ENCODE data around the gene CFAP100.

CFAP100 gene

DNA sequence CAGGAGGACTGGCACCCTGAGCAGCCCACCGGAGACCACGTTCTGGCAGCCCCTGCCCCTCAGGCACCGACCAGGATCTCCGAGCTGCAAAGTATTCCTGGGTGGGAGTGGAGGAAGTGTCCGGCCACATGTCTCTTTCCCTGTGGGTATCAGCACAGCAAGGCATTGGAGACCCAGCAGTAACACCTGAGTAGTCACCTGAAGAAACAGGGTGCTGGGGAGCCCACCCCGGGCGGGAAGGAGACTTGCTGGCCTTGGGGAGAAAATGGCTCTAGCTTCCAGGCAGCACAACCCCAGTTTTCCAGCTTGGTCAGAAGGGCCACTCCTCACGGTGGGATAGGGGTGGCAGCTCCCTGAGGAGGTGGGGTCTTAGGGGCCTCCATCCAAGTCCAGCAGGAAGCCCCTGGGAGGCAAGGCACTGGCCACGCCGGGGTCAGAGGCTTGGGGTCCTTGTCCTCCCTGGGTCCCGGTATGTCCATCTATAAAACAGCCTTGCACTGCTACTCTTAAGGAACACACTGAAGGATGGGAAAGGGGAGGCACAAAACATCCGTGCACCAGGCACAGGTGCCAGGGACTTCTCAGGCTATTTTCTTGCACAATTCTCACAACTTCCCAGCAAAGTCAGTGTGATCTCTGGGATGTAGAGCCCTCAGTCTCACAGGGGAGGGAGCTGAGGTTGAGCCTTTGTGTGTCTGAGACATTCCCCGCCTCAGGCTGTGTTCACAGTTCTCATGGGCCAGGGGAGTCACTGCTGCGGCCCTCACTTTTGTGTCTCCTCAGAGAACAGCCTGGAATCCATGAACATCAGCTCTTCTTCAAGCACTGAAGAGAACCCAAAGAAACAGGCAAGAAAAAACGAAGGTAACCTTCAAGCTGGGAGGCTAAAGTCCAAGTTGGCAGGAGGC lies 11.9 kb downstream of the CFAP100 start:
- no peak for DNase-seq

DNA sequence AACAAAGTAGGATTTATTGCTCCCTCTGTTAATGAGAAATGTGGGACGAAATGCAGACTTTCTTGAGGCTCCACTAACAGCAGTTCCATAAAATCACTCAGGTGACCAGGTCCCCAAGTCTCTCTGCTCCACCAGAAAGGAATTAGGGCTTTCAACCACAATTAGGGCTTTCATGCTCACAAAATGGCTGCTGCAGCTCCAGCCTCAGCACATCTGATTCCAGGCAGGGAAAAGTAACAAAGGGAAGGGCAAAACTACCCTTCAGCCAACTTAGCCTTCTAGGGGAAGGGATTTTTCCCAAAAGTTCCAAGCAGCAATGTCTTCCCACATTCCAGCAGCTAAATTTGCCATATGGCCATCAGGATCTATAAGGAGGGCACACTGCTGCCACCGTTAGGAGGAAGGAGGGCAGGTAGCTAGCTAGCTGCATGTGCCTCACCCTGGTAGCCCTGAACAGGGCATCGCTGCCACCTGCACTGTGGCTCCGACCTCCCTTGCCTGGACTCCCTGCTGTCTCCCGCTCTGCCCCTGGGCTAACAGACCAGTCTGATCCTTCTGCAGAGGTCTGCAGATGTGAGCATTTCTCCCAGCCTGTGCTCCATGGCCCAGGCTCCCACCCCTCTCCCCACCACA lies 12.8 kb downstream of the CFAP100 start:
- DNase-seq: no peak

DNA sequence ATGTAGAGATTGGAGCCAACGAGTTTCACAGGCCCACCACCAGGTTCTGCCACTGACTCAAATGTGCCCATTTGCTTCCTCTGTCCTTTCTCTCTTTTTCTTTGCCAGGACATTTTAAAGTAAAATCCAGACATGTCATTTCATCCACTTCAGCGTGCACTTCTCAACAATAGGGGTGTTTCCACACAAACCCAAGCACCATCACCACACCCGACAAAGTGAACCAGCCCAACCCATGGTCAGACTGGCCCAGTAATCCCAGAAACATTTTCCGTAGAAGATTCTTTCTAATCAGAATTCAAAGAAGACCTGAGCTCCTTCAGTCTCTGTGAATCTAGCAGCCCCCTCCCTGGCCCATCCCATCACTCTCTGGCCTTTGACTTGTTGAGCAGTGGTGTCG lies 13.4 kb downstream of the CFAP100 start:
- no peak for DNase-seq

DNA sequence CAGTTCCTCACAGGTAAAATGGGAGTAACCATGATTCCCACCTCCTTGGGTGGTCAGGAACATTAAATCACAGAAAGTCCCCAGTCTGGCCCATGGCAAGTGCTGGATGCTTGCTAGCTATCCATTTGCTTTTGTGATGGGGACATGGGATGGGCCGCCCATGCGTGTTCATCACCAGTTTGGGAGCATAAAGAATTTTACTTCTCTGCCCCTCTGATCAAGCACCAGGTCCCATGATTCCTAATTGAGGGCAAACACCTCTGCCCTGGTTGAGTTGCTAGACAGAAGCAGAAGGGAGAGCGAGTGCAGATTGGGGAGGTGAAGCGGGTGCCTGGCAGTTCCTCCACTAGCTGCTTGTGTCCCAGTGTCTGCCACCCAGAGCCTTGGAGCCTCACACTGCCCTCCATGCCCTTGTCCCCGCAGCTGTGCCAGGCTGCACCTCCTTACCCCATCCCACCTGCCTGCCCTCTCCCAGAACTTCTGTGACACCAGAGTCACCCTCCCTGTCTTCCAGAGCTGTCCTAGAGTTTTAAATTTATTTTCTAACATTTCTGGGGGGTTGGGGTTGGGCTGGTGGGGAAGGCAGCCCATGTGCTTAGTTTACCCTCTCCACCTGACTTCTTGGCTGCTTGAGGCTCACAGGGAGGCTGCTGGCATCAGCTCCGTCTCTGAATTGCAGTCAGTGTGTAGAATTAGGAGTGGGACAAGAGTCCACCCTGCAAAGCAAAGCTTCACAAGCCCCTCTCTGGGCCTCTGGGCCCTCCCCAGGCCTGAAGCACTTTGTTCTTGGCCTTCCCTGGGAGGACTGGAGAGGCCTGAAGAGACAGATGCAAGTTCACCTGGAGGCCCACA lies 18.4 kb downstream of the CFAP100 start:
- DNase-seq: no peak

DNA sequence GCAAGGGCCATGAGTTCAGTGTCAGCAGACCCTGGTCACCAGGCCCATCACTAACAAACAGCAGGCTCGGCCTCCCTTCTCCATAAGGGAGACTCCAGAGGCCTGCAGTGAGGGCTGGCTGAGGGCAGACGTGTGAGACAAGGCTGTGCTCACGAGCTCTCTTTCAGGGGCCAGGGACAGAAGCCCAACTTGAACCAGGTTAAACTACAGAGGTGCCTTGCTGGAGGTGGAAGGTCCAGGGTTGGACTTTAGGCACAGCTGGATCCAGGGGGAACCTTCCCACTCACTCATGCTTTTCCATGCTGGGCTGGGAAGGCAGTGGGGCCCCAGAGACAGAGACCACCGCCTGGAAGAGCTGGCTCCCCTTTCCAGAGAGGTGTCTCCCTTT lies 19.0 kb downstream of the CFAP100 start:
- no peak for DNase-seq

DNA sequence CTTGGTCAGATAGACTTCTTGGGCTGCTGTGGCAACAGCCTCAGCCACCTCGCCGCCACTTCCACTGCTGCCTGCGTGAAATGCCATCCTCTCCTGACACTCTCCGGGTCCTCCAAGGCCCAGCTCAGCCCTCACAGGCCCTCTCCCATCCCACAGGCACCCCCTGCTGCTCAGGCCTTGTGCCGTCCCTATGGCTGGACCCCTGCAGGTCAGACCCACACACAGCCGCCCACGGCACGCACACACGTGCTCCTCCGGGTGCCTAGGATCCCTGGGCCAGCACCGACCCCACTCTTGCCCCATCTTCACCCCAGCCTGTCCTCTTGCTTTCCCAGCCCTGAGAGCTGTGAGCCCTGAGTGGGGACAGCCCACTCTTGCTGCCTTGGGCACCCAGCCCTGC lies 19.7 kb downstream of the CFAP100 start:
- no peak for DNase-seq

DNA sequence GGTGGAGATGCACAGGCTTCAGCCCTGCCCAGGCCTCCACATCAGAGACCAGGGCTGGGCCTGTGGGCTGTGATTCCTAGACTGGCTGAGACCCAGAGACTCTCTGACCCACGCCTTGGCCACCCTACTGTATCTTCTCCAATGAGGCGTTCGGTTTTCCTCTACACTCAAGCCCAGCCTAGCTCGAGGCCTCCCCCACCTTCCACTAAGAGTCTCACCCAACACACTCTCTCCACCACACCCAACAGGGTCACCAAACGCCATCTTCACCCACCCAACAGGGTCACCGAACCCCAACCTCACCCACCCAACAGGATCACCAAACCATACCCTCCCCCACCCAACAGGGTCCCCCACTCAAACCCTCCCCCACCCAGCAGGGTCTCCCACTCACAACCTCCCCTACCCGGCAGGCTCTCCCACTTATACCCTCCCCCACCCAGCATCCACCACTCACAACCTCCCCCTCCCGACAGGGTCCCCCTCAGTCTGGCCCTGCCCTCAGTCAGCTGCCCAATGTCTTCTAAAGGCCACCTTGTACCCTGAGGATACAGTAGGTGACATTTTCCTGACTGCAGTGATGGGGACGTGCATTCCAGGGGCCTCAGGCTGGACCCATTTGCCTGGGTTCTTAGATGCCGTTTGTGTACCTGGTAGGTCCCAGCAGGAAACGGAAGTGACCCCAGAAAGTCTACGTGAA lies 20.4 kb downstream of the CFAP100 start:
- no peak for DNase-seq

DNA sequence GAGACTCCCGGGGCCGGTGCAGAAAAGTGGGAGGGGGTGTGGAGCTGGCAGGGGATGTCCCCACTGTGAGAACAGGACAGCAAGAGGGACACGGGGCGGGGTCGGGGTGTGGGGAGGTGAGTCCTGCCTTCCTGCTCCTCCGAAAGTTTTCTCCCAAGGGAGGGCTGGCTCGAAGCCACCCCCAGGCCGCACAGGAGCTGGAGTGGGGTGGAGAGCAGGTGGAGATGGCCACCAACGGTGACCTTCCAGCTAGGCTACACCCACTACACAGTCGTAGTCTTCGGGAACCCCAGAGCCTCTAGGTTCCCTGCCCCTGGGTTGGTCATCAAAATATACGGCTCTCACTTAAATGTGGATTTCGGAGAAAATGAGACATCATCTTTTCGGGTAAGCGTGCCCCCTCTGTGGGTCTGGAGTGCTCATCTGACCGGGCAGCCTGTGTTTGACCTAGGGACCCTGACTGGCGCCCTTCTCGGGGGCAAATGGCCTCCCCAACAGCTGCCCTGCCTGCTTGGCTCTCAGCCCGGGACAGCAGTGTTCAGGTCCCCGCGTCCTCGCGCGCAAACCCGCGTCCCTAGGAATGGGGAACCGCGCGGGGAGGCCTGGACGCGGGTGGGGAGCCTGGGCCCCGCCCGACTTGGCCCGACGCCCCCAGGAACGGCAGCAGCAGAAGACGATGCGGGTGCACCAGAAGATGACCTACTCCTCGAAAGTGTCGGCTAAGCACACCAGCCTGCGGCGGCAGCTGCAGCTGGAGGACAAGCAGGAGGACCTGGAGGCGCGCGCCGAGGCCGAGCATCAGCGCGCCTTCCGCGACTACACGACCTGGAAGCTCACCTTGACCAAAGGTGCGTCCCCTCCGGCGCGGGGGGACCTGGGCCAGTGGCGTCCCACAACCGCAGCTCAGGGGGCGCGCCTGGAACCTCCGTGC lies 21.2 kb downstream of the CFAP100 start:
- no peak for DNase-seq

DNA sequence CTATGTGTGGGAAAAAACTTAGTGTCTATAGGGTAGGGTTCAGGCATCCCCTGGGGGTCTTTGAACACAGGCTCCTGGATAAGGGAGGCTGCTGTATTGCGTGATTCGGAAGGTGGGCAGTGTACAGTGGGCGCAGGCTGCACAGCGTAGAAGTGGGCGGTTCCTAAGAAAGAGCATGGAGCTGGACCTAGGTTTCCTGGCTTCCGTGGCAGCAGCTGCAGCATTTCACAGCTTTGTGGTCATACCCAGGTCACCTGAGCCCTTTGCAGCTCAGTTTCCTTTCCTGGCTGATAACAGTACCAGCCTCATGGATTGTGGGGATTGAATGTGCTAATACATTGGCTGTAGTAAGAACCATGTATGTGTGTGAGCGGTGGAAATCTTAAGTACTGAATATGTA lies 22.2 kb downstream of the CFAP100 start:
- no peak for DNase-seq

DNA sequence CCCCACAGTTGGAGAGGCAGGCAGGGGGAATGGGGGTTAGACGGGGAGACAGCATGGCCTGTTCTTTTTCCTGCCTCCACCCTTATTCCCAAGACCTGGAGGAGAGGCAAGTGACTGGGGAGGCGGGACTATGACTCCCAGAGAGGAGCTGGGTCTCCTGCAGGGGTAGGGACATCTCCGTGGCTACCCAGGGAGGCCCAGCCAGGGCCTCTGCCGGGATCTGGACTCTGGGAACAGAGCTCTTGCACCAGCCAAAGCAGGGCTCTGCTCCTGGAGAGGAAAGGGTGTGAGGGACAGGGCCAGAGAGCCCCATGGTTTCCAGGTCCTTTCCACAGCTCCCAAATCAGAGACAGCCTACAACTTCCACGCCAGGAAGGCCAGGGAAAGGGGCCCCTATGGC lies 22.8 kb downstream of the CFAP100 start:
- DNase-seq: no peak

DNA sequence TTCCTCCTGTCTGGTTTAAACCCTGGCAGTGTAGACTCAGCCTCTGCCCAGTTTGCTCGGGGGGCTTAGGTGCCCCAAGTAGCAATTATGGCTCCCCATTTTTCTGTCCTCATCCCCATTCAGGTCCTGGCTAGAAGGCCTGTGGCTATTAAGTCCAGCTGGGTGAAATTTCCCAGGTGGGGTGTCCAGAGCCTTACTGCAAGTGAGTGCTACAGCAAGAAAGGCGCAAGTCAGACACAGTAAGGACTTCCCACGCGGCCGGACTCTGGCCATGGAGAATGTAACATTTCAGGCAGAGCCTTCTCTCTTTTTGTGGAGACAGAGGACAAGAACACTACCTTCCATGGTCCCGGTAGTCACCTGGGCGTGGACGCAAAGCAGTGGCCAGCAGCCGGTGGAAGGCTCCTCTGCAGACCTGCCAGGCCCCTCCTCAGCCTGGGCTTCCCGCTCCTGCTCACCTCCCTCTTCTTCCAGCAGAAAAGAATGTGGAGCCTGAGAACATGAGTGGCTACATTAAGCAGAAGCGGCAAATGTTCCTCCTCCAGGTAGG lies 23.3 kb downstream of the CFAP100 start:
- DNase-seq: no peak

DNA sequence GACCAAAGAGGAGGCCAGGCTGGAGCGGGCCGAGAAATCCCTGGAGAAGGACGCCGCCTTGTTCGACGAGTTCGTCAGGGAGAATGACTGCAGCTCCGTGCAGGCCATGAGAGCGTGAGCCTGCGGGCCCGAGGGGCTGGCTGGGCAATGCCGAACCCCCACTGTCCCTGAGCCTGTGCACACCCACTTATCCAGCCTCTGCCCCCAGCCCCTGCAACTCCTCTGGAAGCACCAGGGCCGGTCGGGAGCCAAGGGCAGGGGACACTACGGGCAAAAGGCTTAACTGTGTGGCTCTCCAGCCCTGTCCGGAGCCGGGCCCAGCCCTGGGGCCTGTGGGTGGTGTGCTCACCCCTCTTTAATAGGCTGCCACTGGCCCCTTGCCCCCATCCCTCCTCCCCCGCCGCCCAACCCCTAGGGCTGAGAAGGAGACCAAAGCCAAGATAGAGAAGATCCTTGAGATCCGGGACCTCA lies 24.0 kb downstream of the CFAP100 start:
- DNase-seq: no peak

DNA sequence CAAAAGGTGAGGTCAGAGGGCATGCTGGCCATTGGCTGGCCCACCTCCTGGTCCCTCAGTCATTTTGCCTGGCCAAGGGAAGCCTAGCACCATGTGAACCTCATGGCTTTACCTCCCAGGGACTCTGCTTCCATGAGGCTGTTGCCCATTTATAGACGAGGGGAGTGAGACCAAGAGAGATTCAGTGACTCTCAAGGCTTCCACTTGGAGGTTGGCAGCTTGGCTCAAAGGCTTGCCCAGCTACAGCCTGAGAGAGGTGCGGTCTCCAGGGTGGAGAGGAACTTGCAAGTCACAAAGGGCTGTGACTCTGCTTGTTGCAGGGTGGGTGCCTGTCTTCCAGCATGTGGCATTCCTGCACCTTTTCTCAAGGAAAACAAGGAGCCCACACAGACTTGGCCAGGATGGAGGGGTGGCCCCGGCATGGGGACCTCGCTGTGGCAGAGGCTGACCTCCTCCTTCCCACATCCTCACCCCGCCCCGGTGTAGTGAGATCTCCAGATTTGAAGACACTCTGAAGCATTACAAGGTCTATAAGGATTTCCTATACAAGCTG lies 24.5 kb downstream of the CFAP100 start:
- DNase-seq: no peak

DNA sequence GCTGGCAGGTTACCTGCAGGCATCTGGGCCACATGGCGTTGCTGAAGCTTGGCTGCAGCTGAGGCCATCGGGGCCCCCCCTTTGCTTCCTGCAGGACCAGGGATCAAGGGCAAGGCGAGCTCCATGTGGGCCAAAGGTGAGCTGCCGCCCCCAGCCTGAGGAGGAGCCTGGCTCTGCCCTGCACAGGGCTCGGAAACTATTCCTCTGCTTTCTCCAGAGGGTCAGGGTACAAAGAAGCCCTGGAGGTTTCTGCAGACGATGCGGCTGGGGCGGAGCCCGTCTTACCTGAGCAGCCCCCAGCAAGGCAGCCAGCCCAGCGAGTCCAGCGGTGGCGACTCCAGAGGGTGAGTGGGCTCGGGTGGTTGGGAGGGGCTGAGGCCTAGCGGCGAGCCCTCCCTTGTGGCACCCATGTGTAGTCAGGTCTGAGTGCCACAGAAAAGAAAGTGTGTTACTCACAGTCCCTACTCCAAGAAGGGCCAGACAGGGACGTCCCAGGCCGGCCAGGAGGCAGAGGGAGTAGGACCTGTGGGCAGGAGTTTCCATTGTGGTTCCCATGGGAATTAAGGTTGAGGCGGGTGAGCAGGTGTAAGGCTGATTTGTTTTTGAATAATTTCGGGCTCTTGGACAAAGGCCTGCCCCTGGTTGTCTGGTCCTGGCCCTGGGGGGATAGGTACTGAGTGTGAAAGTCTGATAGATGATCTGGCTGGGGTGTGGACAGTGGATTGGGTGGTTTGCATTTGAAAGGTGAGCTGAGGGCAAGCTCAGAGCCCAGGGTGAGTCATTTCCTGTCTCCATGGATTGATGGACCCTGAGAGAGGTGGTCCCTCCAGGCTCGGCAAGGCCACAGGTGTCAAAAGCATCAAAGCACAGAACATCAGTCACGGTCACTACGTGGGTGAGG lies 25.4 kb downstream of the CFAP100 start:
- no peak for DNase-seq

DNA sequence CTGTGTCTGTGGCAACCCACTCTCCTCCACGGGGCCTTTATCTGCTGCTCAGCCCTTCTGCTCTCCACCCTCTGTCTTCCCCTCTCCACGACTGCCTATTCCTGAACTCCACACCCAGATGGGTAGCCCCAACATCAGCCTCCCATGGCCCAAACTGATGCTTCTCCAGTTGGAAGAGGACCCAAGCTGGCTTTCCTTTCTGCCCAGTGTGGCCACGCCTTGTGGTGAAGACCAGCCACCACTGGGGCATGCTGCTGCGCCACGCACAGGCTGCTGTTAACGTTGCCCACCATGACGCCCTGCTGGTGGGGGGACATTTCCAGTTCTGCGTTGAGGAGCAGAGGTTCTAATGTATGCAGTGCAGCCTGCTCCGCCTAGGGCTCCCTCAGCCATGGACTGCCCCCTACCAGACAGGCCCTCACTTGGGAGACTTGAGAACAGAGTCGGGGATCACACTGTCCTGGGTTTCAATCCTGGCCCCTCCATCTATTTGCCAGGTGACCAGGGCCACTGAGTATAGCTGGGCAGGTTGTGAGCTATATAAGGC lies 26.9 kb downstream of the CFAP100 start:
- DNase-seq: no peak

DNA sequence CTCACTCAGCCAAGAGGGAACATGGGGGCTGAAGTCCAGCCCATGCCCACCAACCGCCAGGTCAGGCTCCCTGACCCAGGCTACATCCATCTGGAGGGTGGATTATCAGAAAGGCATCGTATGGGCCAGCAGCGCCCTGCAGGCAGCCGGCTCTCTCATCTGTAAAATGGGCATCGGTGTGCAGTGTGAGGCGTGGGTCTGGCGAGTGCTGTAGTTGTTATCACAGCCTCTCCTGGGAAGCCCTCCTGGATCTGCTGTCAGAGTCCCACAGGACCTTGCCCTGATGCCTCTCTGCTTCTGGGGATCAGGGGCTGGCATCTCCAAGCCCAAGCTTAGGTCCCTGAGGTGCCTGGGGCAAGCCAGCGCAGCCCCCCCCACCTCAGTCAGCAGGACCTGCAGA lies 27.4 kb downstream of the CFAP100 start:
- DNase-seq: no peak

DNA sequence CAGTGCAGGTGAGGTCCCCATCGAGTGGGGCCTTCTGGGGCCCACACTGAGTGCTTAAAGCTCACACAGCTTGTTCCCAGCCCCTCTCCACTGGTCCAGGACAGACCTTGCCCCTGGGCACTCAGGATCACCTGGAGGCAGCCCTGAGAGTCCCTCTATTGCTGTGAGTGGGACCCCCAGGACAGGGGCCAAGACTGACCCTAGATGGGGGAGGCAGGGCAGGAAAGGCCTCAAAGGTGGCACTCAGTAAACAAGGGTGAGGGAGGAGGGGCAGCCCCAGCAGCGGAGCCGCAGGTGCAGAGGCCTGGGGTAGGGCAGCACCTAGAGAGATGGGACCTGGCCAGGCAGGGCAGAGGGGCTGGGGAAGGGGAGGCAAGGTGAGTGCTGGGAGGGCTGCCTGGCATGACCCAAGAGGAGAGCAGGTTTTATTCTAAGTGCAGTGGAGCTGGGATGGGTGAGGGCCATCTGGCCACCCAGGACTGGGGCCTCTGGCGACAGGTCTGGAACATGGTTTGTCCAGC lies 27.9 kb downstream of the CFAP100 start:
- DNase-seq: no peak

DNA sequence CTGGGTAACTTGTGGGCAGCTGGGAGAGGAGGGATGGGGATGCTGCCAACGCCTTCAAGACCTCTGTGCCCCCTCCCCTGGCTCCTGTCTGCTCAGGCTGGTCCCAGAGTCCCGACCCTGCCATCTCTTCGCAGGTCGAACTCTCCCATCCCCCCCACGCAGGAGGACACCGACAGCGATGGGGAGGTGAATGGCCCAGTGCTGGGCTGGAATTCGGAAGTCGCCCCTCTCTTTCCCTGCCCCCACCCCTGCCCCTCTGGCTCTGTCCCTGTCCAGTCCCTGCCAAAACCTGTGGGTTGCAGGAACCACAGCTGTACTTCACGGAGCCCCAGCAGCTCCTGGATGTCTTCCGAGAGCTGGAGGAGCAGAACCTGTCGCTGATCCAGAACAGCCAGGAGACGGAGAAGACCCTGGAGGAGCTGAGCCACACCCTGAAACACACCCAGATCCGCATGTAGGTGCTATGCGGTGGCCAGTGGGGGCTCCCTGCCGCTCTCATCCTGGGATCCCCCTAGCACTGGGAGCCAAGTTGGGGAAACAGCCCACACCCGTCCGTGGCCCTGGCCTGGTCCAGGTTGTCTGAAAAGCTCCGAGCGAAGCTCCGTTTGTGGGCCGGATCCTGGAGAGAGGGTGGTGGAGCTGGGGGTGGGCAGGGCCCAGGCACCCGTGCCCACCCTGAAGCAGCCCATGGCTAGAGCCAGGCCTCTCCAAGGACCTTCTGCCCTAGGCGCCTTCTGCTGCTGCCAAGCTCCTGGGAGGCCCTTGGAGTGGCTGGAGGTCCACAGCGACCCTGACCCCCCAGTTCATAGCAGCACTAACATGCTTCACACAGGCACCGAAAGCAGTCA lies 28.7 kb downstream of the CFAP100 start:
- DNase-seq: no peak

Measured in activated CD4-positive, alpha-beta T cell treated with anti-CD3 and anti-CD28 coated beads for 1 hour (primary cell).